Adrenal gland (tissue), 5 donors: ENCODE measurements around the gene DST.

Source experiments
- CTCF ChIP-seq, 6 experiments: fragments of 450-650 bp in 4 of 6; fragments of 200-600 bp in 2 of 6; sonication (generic) in 1 of 6; IDR thresholded peaks; 1 replicate in 5 of 6; 2 replicates in 1 of 6; pipeline versions ENCODE4 v1.5.1 to v1.8.0; 2016 to 2021; ENCODE audit warnings: antibody characterized with exemption in 6 of 6, mild to moderate bottlenecking in 2 of 6, moderate library complexity in 1 of 6
- POLR2A ChIP-seq, 2 donors: fragments of 450-650 bp; IDR thresholded peaks; one replicate each; pipeline ENCODE4 v1.6.1; 2017; ENCODE audit warnings: antibody characterized with exemption in 2 of 2, mild to moderate bottlenecking in 2 of 2, moderate library complexity in 1 of 2
- donor health status: DM: no; HTN: no; CAD: no.

- no peak for TF ChIP-seq CTCF (IDR thresholded peaks at IDR 0.05)
- no peak for TF ChIP-seq POLR2A (IDR thresholded peaks at IDR 0.05)
These were observed 223.5 kb downstream of the DST start for GRCh38 chr6:56419191-56419590.
